Neural progenitor cell (in vitro differentiated cells): ENCODE measurements around the gene TIMM29.

Experiments
- EZH2 ChIP-seq: fragments of 200-600 bp; sonication (generic); IDR thresholded peaks from 2 replicates; pipeline ENCODE4 v1.6.1; 2017; ENCODE audit warnings: antibody characterized with exemption, mild to moderate bottlenecking, moderate library complexity
- TF ChIP-seq, protein P1 (sequence below): fragments of 200-600 bp; sonication (generic); IDR thresholded peaks from 2 replicates; pipeline ENCODE4 v1.5.1; 2017; ENCODE audit warnings: antibody characterized with exemption, mild to moderate bottlenecking

DNA sequence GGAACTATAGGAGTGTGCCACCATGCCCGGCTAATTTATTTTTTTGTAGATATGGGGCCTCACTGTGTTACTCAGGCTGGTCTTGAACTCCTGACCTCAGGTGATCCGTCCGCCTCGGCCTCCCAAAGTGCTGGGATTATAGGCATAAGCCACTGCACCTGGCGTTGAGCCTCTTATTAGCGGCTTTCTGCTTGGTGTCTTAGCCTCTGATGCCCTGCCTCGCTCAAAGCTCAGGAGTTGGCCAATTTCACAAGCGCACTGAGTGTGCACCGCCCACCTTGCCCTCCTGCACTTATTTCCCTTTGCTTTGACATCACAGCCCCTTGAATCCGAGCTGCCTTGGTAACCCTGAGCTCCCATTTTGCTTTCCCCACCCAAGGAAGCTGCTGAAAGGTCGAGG, 10.3 kb upstream of the TIMM29 start:
- TF ChIP-seq, protein P1, sequence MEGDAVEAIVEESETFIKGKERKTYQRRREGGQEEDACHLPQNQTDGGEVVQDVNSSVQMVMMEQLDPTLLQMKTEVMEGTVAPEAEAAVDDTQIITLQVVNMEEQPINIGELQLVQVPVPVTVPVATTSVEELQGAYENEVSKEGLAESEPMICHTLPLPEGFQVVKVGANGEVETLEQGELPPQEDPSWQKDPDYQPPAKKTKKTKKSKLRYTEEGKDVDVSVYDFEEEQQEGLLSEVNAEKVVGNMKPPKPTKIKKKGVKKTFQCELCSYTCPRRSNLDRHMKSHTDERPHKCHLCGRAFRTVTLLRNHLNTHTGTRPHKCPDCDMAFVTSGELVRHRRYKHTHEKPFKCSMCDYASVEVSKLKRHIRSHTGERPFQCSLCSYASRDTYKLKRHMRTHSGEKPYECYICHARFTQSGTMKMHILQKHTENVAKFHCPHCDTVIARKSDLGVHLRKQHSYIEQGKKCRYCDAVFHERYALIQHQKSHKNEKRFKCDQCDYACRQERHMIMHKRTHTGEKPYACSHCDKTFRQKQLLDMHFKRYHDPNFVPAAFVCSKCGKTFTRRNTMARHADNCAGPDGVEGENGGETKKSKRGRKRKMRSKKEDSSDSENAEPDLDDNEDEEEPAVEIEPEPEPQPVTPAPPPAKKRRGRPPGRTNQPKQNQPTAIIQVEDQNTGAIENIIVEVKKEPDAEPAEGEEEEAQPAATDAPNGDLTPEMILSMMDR: no peak
- no peak for TF ChIP-seq EZH2
